ENCODE measurements around the gene RPS5. TPM values are rescaled to one million over a fixed set of nuclear protein-coding genes. Genes with fewer than 3 reads are reported as not detected.

The RPS5 gene
- total and polyA plus RNA-seq, 9 of the 15 experiments (the other 6 are each of a cell fraction or from before 2014, with no cell fraction given), result 1,228 to 3,570 (median 2,484) TPM

GRCh38 chr19:58385313-58385890, 1.7 kb upstream of the RPS5 start:
- H3K9me3 ChIP-seq (replicated peaks; ENCODE audit: control insufficient read depth, insufficient read depth, low read depth, low read length), result no peaks in the 10 kb centered on the region
- WGBS (ENCODE audit: insufficient coverage, low coverage, missing lambda C conversion rate), result 81% methylated on average over 8 of the region's 9 CpGs

More at GRCh38 chr19:58385313-58385890, 1.7 kb upstream of the RPS5 start:
- Histone ChIP-seq H4K20me1 (replicated peaks; ENCODE audit: control insufficient read depth, insufficient read depth, low read length) (peaks cover 10% of the 10 kb centered on the region), H3K4me2 (ENCODE audit: insufficient read depth, low read length) (peak overlapping the region; percentile 100), H3K4me1 (replicated peaks in 1 of 2; ENCODE audit: control insufficient read depth in 2 of 2, insufficient read depth in 2 of 2, low read length in 2 of 2) (peaks cover 29 to 44% of the 10 kb centered on the region in 2 experiments), H3K27ac (ENCODE audit: extremely low read depth, low read depth, low read length) (peak overlapping the region; percentile 93), H3K36me3 (ENCODE audit: control insufficient read depth, insufficient read depth, low read length) (peaks cover 27% of the 10 kb centered on the region), H3K9me1 (ENCODE audit: control insufficient read depth, insufficient read depth, low read length) (no peaks in the 10 kb centered on the region), H3K79me2 (ENCODE audit: control insufficient read depth, insufficient read depth, low read length) (peaks cover 61% of the 10 kb centered on the region), H3K4me3 (peak overlapping the region; percentile 92), H3K9ac (ENCODE audit: insufficient read depth in 1 of 2, low read depth in 2 of 2, low read length in 2 of 2) (peak overlapping the region; percentile 98 to 99), H3K27me3 (ENCODE audit: control insufficient read depth in 2 of 2, insufficient read depth in 2 of 2, low read length in 2 of 2) (no peaks in the 10 kb centered on the region), H2AFZ (ENCODE audit: low read depth, low read length) (peak overlapping the region; percentile 76)
- FAIRE-seq (no peak), ATAC-seq (no peak), DNase-seq (ENCODE audit: extremely low read depth in 1 of 4, low spot score in 3 of 4) (no peak)
- in situ Hi-C loops (cut with MboI) (no loop called here), intact Hi-C loops (cut with micrococcal nuclease) (loop anchor here (5.0 kb wide), 1 partner anchor 203 kb away; the partner anchor contains the start of gene ZNF274)
- ChIA-PET CTCF (ENCODE audit: low intra/inter-chr PET ratio) (no interaction called here), POLR2A (interaction anchor here (0.7 to 1.5 kb wide), 3 partner anchors 20 to 50 kb away, joined by 3 read pairs; partner anchors contain the start of gene ZNF497)
- no TSS peak for BruUV-seq (replicated peaks)
- TF ChIP-seq, protein P1, sequence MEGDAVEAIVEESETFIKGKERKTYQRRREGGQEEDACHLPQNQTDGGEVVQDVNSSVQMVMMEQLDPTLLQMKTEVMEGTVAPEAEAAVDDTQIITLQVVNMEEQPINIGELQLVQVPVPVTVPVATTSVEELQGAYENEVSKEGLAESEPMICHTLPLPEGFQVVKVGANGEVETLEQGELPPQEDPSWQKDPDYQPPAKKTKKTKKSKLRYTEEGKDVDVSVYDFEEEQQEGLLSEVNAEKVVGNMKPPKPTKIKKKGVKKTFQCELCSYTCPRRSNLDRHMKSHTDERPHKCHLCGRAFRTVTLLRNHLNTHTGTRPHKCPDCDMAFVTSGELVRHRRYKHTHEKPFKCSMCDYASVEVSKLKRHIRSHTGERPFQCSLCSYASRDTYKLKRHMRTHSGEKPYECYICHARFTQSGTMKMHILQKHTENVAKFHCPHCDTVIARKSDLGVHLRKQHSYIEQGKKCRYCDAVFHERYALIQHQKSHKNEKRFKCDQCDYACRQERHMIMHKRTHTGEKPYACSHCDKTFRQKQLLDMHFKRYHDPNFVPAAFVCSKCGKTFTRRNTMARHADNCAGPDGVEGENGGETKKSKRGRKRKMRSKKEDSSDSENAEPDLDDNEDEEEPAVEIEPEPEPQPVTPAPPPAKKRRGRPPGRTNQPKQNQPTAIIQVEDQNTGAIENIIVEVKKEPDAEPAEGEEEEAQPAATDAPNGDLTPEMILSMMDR (IDR thresholded peaks at IDR 0.05 in 2 of 3, conservative IDR thresholded peaks at IDR 0.05 in 1 of 3; ENCODE audit: insufficient read depth in 2 of 3, low read depth in 1 of 3, low read length in 3 of 3), result 0 out of 6 replicates have a peak, but pooled peaks of 1 of the 3 experiments have one; percentile 0
- no peak for TF ChIP-seq RNF2 (IDR thresholded peaks at IDR 0.05)
- TF ChIP-seq ZNF12 (CRISPR knock-in tag; IDR thresholded peaks at IDR 0.05), result 0 out of 2 replicates have a peak, but pooled peaks have one; percentile 12
